GM12892 (cell line): Measurements from ENCODE around the gene DHRS7B.

Experiments used
- POLR2A ChIP-seq: IDR thresholded peaks from 2 replicates; pipeline ENCODE4 v1.6.1; 2011; ENCODE audit warnings: low read depth, low read length, control low read depth
- POLR2AphosphoS5 ChIP-seq: IDR thresholded peaks from 2 replicates; pipeline ENCODE4 v1.6.1; 2011; ENCODE audit warnings: low read depth, low read length, control low read depth

- TF ChIP-seq POLR2AphosphoS5: no peak
- no peak for TF ChIP-seq POLR2A
These were observed 49.5 kb upstream of the DHRS7B start for GRCh38 chr17:21077281-21077680.
